NCI-H345 (cell line): ENCODE data around the gene DYSF.

Source experiments
- DNase-seq: peaks from one replicate; lab custom pipeline; 2025; lab: John Stamatoyannopoulos, UW

The DYSF gene

GRCh38 chr2:71706836-71707235 is 253.5 kb downstream of the DYSF start:
- DNase-seq, result no peak

- no peak for DNase-seq
Observed at GRCh38 chr2:71710367-71711132, 257.2 kb downstream of the DYSF start.

GRCh38 chr2:71711133-71711855 is 257.9 kb downstream of the DYSF start:
- DNase-seq, result no peak

GRCh38 chr2:71712158-71712818 is 258.9 kb downstream of the DYSF start:
- no peak for DNase-seq

GRCh38 chr2:71713581-71714580 is 260.5 kb downstream of the DYSF start:
- DNase-seq, result no peak

- no peak for DNase-seq
Observed at GRCh38 chr2:71714601-71715240, 261.4 kb downstream of the DYSF start.

- DNase-seq, result no peak
Observed at GRCh38 chr2:71715241-71715750, 261.9 kb downstream of the DYSF start.

GRCh38 chr2:71715951-71716696 is 262.8 kb downstream of the DYSF start:
- DNase-seq, result no peak

- no peak for DNase-seq
Observed at GRCh38 chr2:71716697-71717624, 263.6 kb downstream of the DYSF start.

- DNase-seq, result no peak
Observed at GRCh38 chr2:71718686-71719085, 265.3 kb downstream of the DYSF start.

- no peak for DNase-seq
Observed at GRCh38 chr2:71719520-71720282, 266.3 kb downstream of the DYSF start.

GRCh38 chr2:71720283-71720560 is 266.9 kb downstream of the DYSF start:
- no peak for DNase-seq

GRCh38 chr2:71720596-71721361 is 267.4 kb downstream of the DYSF start:
- DNase-seq, result no peak

- DNase-seq, result no peak
Observed at GRCh38 chr2:71721362-71721665, 268.0 kb downstream of the DYSF start.

- no peak for DNase-seq
Observed at GRCh38 chr2:71721669-71722068, 268.3 kb downstream of the DYSF start.

GRCh38 chr2:71722286-71722685 is 268.9 kb downstream of the DYSF start:
- no peak for DNase-seq

GRCh38 chr2:71724793-71725192 is 271.4 kb downstream of the DYSF start:
- no peak for DNase-seq

- no peak for DNase-seq
Observed at GRCh38 chr2:71725836-71726235, 272.5 kb downstream of the DYSF start.
